ENCODE measurements around the gene ZNF169.

DNA sequence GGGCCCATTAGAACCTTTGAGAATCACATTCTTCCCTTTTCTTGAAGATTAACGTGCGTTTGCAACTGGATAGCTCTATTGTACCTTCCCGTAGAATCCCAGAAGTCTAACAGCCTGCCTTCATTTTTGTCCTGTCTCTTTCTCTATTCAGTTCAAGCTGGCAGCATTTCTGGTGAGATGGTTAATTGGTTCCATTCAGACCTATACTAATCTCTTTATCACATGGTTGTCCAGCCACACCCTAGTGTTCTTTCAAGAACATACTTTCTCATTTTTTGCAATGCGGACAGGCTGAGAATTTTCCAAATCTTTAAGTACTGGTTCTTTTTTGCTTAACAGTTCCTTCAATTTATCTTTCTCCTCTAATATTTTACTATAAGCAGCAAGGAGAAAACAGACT is 43.3 kb downstream of the ZNF169 start:
- TF ChIP-seq CTCF (IDR thresholded peaks at IDR 0.05): no peak
- no peak for TF ChIP-seq POLR2A (IDR thresholded peaks at IDR 0.05)
